ENCODE data around the gene TAF1A.

TAF1A gene

GRCh38 chr1:222539951-222540597 is 49.7 kb downstream of the TAF1A start:
- in situ Hi-C loops (cut with MboI; ENCODE audit: low sequenced_read_pairs): no loop called here

DNA sequence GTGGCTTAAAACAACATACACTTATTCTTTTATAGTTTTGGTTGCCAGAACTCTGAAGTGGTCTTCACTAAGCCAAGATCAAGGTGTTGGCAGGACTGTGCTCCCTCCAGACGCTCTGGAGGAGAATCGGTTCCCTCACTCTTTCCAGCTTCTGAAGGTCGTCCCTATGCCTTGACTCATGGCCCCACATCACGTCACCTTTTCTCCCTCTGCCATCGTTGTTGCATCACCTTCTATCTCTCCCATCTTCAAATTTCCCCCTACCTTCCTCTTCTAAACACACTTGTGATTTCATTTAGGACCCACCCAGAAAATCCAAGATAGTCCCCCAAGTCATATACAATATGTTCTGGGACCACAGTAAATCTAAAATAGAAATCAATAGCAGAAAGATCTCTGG is 54.3 kb downstream of the TAF1A start:
- in situ Hi-C loops (cut with MboI; ENCODE audit: low sequenced_read_pairs): no loop called here

GRCh38 chr1:222530852-222531251 is 58.9 kb downstream of the TAF1A start:
- in situ Hi-C loops (cut with MboI; ENCODE audit: low sequenced_read_pairs): no loop called here

GRCh38 chr1:222529916-222530315 is 59.8 kb downstream of the TAF1A start:
- in situ Hi-C loops (cut with MboI; ENCODE audit: low sequenced_read_pairs): no loop called here

DNA sequence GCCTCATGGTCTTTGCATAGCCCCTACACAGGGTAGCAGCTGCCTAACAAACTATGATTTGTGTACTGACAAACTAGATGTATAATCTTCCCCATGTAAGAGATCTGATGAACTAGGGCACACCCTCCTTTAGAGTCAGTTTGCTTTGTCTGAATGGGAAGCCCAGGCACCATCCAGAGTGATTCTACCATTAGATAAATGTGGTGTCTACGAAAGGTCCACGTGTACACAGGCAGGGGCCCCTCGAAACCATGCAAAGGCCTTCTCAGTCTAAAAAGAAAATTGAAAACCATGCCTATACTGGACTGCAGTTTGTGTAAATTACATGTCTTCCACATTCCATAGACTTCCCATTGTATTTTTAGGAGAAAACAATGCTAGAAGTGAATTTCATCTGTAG is 60.6 kb downstream of the TAF1A start:
- in situ Hi-C loops (cut with MboI; ENCODE audit: low sequenced_read_pairs): no loop called here

DNA sequence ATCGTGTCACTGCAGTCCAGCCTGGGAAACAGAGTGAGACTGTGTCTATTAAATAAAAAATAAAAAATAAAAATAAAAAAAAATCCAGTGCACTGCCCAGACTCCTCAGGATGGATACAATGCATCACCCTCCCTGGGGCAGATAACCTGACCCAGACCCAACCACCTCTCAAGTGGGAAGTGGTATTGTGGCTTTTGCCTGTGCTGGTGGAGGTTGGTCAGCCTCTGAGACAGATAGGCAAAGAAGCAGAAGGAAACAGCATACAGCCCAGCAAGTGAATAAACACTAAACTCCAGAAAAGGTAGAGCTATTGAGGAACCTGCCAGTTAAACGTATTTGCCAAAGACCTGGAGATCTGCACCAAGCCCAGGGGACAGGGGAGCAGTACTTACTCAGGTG is 63.8 kb downstream of the TAF1A start:
- in situ Hi-C loops (cut with MboI; ENCODE audit: low sequenced_read_pairs): no loop called here

DNA sequence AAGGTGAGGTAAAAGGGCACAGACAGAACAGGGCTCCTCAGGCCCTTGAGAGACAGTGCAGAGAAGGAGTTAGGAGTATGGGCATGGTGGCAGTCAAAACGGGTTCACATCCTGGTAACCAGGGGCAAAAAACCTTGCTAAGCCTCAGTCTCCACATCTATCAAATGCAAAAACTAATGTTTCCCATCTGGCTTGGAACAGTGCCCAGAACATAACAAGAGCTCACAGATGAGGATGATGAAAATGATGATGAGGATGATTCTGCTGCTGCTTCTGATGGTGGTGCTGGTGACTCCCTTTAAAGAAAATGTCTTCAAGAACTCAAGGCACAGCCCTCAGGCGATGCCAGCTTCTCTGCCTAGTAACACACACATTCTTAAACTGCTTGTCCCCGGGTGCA is 65.9 kb downstream of the TAF1A start:
- in situ Hi-C loops (cut with MboI; ENCODE audit: low sequenced_read_pairs): no loop called here

- in situ Hi-C loops (cut with MboI; ENCODE audit: low sequenced_read_pairs): no loop called here
Measured at GRCh38 chr1:222522105-222522915, 67.4 kb downstream of the TAF1A start.

DNA sequence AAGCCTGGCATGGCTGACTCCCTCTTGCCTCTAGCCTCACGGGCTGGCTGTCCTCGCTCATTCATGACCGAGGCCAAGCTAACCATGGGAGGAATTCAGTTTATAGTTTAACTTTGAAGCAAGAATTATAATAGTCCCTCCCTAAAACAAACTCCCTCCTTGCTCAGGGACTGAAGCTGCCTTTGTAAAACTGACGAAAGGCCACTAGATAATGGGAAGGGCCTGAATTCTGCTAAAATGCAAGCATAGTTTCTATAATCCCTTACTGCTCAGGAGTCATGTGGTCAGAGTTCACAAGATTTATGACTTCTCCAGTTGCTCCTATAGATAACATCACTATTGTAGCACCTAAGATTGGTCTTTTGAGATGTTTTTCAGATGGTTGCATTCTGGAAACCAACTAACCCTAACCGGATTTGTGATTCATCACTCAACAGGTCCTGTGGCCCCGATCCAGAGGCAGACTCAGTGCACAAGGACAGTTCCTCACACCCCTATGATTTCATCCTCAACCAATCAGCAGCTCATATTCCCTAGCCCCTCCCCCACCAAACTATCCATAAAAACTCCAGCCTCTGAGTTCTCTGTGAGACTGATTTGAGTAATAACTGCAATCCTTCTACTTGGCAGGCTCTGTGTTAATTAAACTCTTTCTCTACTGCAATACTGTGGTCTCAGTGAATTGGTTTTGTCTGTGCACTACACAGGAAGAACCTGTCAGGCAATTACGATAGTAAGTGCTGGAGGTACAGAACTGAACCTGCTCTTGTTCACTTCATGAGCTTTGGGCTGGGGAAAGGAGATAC is 68.2 kb downstream of the TAF1A start:
- in situ Hi-C loops (cut with MboI; ENCODE audit: low sequenced_read_pairs): no loop called here
